Keratinocyte (primary cell): ENCODE results near the gene RBMS3. TPM values are rescaled to one million over a fixed set of nuclear protein-coding genes. Genes with fewer than 3 reads are reported as not detected.

Experiments
- DNase-seq: peaks from one replicate; pipeline ENCODE4 v3.0.0-alpha.2; 2011; ENCODE audit warnings: low read depth, missing footprints, low spot score
- FAIRE-seq: peaks from 2 replicates; lab custom pipeline; 2011; peaks lifted over from hg19 to GRCh38; lab: Jason Lieb, UNC
- H2AFZ ChIP-seq: 2 replicates; pipeline ENCODE4 v1.6.0; 2012; ENCODE audit warnings: low read length, control low read depth, inconsistent platforms; ENCODE audit not compliant: control insufficient read depth
- H3K27ac ChIP-seq: 2 replicates; pipeline ENCODE4 v1.5.1; 2011; ENCODE audit warnings: low read length; ENCODE audit not compliant: control insufficient read depth, insufficient read depth
- H3K27me3 ChIP-seq: 3 replicates; pipeline ENCODE4 v1.6.0; 2011; ENCODE audit warnings: low read length; ENCODE audit not compliant: control insufficient read depth, insufficient read depth; ENCODE audit errors: extremely low read depth
- H3K36me3 ChIP-seq, 2 experiments: 2 replicates in 1 of 2; 3 replicates in 1 of 2; pipeline ENCODE4 v1.5.1; 2011; ENCODE audit warnings: low read length in 2 of 2, mild to moderate bottlenecking in 1 of 2; ENCODE audit not compliant: control insufficient read depth in 2 of 2, insufficient read depth in 2 of 2; ENCODE audit errors: extremely low read depth in 1 of 2
- H3K4me1 ChIP-seq: 3 replicates; pipeline ENCODE4 v1.5.1; 2011; ENCODE audit warnings: low read length; ENCODE audit not compliant: control insufficient read depth, insufficient read depth; ENCODE audit errors: extremely low read depth
- H3K4me2 ChIP-seq: 3 replicates; pipeline ENCODE4 v1.6.0; 2011; ENCODE audit warnings: low read depth, low read length; ENCODE audit not compliant: control insufficient read depth, insufficient read depth; ENCODE audit errors: extremely low read depth
- H3K4me3 ChIP-seq, 3 experiments: fragments of 200-600 bp in 1 of 3; sonication (generic) in 1 of 3; 2 replicates in 2 of 3; 3 replicates in 1 of 3; pipeline ENCODE4 v1.5.1; 2011 to 2016; ENCODE audit warnings: low read length in 3 of 3, mild to moderate bottlenecking in 3 of 3, control low read depth in 2 of 3, inconsistent platforms in 1 of 3, low read depth in 1 of 3, mixed read lengths in 1 of 3, mixed run types in 1 of 3, moderate library complexity in 1 of 3; ENCODE audit not compliant: control insufficient read depth in 2 of 3, insufficient read depth in 2 of 3; ENCODE audit errors: extremely low read depth in 1 of 3
- H3K79me2 ChIP-seq: 2 replicates; pipeline ENCODE4 v1.6.0; 2012; ENCODE audit warnings: low read length; ENCODE audit not compliant: control insufficient read depth, insufficient read depth
- H3K9ac ChIP-seq: 3 replicates; pipeline ENCODE4 v1.6.0; 2011; ENCODE audit warnings: low read length; ENCODE audit not compliant: control insufficient read depth, insufficient read depth; ENCODE audit errors: extremely low read depth
- H3K9me1 ChIP-seq: 3 replicates; pipeline ENCODE4 v1.6.0; 2011; ENCODE audit warnings: low read length; ENCODE audit not compliant: control insufficient read depth, insufficient read depth; ENCODE audit errors: extremely low read depth
- H3K9me3 ChIP-seq: 2 replicates; pipeline ENCODE4 v1.5.1; 2012; ENCODE audit warnings: low read depth, low read length; ENCODE audit not compliant: control insufficient read depth
- H4K20me1 ChIP-seq: 3 replicates; pipeline ENCODE4 v1.6.0; 2011; ENCODE audit warnings: low read length; ENCODE audit not compliant: control insufficient read depth, insufficient read depth; ENCODE audit errors: extremely low read depth
- EZH2 ChIP-seq: IDR thresholded peaks from one replicate; pipeline ENCODE4 v1.6.1; 2012; ENCODE audit warnings: inconsistent platforms, mild to moderate bottlenecking, low read length, moderate library complexity
- dilution Hi-C: fragments of 300-500 bp; cut with MboI; formaldehyde crosslinking; loops from one replicate; pipeline ENCODE4 v1.7.0; 2020; ENCODE audit warnings: low sequenced_read_pairs; ENCODE audit not compliant: extremely low pct_ligation_motif_present
- polyA plus RNA-seq, 5 experiments: library from polyadenylated mRNA; depleted of rRNA in 3 of 5; stranded (reverse) in 3 of 5; stranded (forward) in 1 of 5; unstranded in 1 of 5; fragments of >200 nt; gene quantifications; 1 replicate in 1 of 5; 2 replicates in 3 of 5; 3 replicates in 1 of 5; pipeline versions ENCODE4 v1.2.1 to v1.2.3, GENCODE V29; 2011 to 2012; ENCODE audit warnings: missing spikeins in 2 of 5, low read depth in 1 of 5, low replicate concordance in 1 of 5
- TF ChIP-seq, protein P1 (sequence below), 3 experiments: IDR thresholded peaks in 1 of 3; conservative IDR thresholded peaks in 1 of 3; optimal IDR thresholded peaks in 1 of 3; 2 replicates in 2 of 3; 3 replicates in 1 of 3; pipeline versions ENCODE3 to v1.5.1; 2011; ENCODE audit warnings: low read length in 3 of 3, mild to moderate bottlenecking in 3 of 3, moderate library complexity in 2 of 3, control low read depth in 1 of 3, inconsistent platforms in 1 of 3; ENCODE audit not compliant: insufficient read depth in 2 of 3; ENCODE audit errors: extremely low read depth in 1 of 3

The RBMS3 gene
- polyA plus RNA-seq, 1 donor (not counting 4 experiments of a cell fraction or from before 2014, with no cell fraction given) = 2.3 TPM

DNA sequence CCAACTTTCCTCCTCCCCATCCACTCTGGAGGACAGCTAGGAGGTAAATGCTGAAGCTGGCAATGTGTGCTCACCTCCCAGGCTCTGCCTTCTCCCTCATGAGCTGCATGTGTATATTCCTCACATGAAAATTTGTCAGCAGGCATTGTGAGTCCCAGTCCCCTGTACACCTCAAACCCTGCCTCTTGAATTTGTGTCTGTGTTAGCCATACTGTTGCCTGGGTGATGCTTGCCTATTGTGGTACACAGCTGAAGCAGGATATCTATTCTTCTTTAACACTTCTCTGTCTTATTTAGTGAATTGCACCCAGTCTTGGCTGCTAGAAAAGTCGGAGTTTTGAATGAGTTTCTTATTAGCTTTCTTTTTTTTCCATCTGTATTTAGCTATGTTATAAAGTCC, 739.5 kb downstream of the RBMS3 start:
- Histone ChIP-seq H4K20me1 (no peaks in the 10 kb centered on the region), H3K36me3 (no peaks in the 10 kb centered on the region), H3K9me3 (no peaks in the 10 kb centered on the region), H3K79me2 (no peaks in the 10 kb centered on the region), H3K4me2 (no peak overlapping the region), H3K4me1 (no peaks in the 10 kb centered on the region), H3K4me3 (no peak overlapping the region), H3K9me1 (no peaks in the 10 kb centered on the region), H3K9ac (no peak overlapping the region), H2AFZ (no peak overlapping the region), H3K27ac (no peak overlapping the region), H3K27me3 (peaks cover 3% of the 10 kb centered on the region)
- dilution Hi-C loops = no loop called here
- DNase-seq (no peak), FAIRE-seq (no peak)
- TF ChIP-seq EZH2 = no peak
- TF ChIP-seq, protein P1, sequence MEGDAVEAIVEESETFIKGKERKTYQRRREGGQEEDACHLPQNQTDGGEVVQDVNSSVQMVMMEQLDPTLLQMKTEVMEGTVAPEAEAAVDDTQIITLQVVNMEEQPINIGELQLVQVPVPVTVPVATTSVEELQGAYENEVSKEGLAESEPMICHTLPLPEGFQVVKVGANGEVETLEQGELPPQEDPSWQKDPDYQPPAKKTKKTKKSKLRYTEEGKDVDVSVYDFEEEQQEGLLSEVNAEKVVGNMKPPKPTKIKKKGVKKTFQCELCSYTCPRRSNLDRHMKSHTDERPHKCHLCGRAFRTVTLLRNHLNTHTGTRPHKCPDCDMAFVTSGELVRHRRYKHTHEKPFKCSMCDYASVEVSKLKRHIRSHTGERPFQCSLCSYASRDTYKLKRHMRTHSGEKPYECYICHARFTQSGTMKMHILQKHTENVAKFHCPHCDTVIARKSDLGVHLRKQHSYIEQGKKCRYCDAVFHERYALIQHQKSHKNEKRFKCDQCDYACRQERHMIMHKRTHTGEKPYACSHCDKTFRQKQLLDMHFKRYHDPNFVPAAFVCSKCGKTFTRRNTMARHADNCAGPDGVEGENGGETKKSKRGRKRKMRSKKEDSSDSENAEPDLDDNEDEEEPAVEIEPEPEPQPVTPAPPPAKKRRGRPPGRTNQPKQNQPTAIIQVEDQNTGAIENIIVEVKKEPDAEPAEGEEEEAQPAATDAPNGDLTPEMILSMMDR (optimal IDR thresholded peaks at IDR 0.05 in 1 of 3, IDR thresholded peaks at IDR 0.05 in 1 of 3, conservative IDR thresholded peaks at IDR 0.05 in 1 of 3; ENCODE audit: extremely low read depth in 1 of 3, insufficient read depth in 2 of 3, low read length in 3 of 3) = no peak

DNA sequence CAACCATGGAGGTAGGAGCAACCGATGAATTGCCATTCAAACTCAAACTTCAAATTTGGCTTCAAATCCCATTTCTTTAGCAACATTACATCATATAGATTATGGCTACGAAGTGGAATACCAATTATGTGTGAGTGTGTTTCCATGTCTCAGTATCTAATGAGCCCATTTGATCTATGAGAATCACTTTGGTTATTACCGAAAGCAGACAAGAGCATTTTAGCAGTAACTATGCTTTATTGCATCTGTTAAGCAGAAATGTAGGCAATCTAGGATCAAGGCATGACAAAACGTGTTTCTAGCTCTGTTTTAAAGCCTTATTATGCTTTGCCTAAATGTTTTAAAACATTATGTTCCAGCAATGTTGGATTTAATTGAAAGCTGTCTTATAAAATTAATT, 743.6 kb downstream of the RBMS3 start:
- H2AFZ ChIP-seq = no peak overlapping the region
- no peak for DNase-seq
- dilution Hi-C loops = no loop called here

More for the DNA sequence above, 743.6 kb downstream of the RBMS3 start:
- no peak for FAIRE-seq
- no peaks in the 10 kb centered on the region for H3K27me3 ChIP-seq
- no peaks in the 10 kb centered on the region for H3K4me1 ChIP-seq
- H3K9me3 ChIP-seq = no peaks in the 10 kb centered on the region
- H3K4me2 ChIP-seq = no peak overlapping the region
- H3K79me2 ChIP-seq = no peaks in the 10 kb centered on the region
- no peaks in the 10 kb centered on the region for H3K36me3 ChIP-seq
- H3K9me1 ChIP-seq = no peaks in the 10 kb centered on the region
- H3K27ac ChIP-seq = no peak overlapping the region
- no peaks in the 10 kb centered on the region for H4K20me1 ChIP-seq
- H3K4me3 ChIP-seq = no peak overlapping the region
- H3K9ac ChIP-seq = no peak overlapping the region
- TF ChIP-seq EZH2 = no peak
- TF ChIP-seq, protein P1 (optimal IDR thresholded peaks at IDR 0.05 in 1 of 3, IDR thresholded peaks at IDR 0.05 in 1 of 3, conservative IDR thresholded peaks at IDR 0.05 in 1 of 3; ENCODE audit: extremely low read depth in 1 of 3, insufficient read depth in 2 of 3, low read length in 3 of 3) = no peak
